ENCODE measurements around the gene NGRN. TPM values are rescaled to one million over a fixed set of nuclear protein-coding genes. Genes with fewer than 3 reads are reported as not detected.
"Not testable (repeated sequence)": the region's sequence is repeated elsewhere in the genome, so short reads cannot be mapped to it uniquely, and the experiment has no call there.

NGRN gene
- total RNA-seq, 2 experiments from 2014 or later = 24.3 TPM

DNA sequence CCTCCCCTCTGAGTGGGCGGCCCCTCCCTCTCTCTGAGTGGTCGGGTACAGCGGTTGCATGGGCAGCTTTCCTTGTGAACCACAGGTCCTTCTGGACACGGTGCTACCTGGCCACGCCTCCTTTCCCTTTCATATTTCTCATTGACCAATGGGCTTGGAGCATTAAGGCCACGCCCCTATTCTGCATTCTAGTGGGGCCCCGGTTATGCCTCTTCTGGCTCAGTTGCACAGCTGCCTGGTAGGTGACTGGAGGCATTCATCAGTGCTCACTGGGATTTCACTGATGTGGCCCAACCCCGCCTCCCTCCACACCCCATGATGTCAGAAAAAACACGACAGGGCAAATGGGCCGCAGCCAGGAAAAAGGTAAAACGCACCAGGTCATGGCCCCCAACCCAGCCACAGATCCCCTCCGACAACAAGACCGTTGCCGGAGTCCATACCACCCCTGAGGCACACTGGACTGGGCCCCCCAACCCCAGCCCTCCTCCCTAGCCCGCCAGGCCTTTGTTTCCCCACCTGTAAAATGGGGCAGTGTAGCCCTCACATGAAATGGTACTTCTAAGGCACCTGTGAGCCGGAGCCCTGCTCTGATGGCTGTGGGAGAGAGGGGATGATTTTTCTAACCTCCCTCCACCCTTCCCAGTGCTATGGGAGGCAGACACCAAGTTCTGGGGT is 26.3 kb downstream of the NGRN start:
- no peak overlapping the region for H3K4me3 Mint-ChIP-seq
- H3K27me3 Mint-ChIP-seq = no peaks in the 10 kb centered on the region
- H3K9me3 Mint-ChIP-seq = no peaks in the 10 kb centered on the region
- no peak overlapping the region for H3K27ac Mint-ChIP-seq
- H3K4me1 Mint-ChIP-seq = no peaks in the 10 kb centered on the region
- no peaks in the 10 kb centered on the region for H3K36me3 Mint-ChIP-seq
- DNase-seq = peak; percentile 24

DNA sequence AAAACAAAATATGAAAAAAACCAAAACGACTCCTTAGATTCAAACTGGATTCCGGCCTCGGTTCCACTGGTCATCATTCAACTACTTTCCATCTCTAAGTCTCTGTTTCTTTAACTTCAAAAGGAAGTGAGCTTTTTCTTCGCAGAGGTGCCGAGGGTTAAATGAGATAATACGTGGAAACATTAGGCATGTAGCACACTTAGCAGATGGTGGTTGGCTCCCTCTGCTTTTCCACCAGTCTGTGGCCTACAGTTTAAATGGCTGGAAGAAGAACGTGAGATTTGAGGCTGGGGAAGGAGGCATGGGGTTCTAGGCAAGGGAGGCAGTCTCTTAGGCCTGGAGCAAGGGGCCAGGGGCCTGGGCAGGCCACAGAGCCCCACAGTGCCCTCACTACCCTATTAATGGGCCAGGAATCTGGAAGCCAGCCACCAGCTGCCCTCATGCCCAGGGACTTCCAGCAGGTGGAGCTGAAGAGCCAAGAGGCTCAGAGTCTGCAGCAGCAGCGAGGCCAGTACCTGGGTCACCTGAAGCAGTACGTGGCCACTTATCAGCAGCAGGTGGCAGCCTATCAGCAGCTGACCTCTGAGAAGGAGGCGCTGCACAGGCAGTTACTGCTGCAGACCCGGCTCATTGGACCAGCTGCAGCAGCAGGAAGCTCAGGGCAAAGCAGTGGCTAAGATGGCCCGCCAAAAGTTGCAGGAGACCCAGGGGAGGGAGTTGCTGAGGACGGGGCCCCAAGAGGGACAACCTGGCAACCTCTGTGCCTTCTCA is 27.8 kb downstream of the NGRN start:
- peak; percentile 76 for DNase-seq

DNA sequence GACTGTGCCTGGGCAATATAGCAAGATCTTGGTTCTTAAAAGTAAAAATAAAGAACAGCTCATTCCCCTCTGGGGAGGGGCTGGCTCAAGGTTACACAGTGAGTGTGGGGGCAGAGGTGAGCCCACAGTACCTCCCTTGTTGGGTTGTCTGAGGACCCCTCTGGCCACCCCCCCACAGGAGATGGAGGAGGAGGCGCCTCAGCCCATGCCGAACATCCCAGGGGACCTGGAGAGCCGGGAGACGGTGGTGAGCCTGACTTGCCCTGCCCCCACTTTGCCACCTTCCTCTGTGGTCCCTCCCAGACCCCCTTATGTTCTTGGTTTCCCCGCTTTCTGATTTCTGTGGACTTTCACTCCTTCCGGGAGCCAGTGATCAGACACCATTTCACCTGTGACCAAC is 28.7 kb downstream of the NGRN start:
- no peak for DNase-seq
- Mint-ChIP-seq H3K27me3 (no peaks in the 10 kb centered on the region), H3K4me3 (no peak overlapping the region), H3K4me1 (no peaks in the 10 kb centered on the region), H3K27ac (no peak overlapping the region), H3K9me3 (no peaks in the 10 kb centered on the region), H3K36me3 (no peaks in the 10 kb centered on the region)

More for the DNA sequence above, 27.8 kb downstream of the NGRN start:
- H3K27ac Mint-ChIP-seq, H3K4me1 Mint-ChIP-seq, H3K27me3 Mint-ChIP-seq, H3K9me3 Mint-ChIP-seq, H3K4me3 Mint-ChIP-seq, H3K36me3 Mint-ChIP-seq: not testable (repeated sequence)

DNA sequence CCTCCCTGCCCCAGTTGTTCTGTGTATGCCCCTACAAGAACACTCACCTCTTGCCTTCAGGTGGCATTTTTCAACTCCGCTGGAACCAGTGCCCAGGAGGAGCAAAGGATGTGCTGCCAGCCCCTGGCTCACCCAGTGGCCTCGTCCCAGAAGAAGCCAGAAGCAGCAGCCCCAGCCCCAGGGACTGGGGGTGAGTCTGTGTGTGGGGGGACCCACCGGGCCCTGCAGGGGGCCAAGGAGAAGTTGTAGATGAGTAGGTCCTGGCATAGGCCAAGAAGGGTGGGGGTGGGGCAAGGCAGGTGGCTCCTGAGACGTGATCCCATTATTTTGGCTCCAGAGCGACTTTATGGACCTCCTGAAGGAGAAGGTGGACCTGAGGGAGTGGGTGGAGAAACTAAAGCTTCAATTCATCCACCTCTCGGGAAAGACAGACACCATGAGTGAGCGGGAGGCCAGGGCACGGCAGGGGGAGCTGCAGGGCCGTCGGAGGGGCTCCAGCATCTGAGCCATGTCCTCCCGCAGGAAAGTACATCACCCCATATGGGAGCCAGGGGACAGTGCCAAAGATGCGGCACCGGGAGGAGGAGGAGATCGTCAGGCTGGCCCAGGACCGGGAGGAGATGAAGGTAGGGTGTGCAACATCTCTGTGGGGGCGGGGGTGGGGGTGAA is 29.3 kb downstream of the NGRN start:
- H3K9me3 Mint-ChIP-seq = no peaks in the 10 kb centered on the region
- H3K4me3 Mint-ChIP-seq = no peak overlapping the region
- H3K27ac Mint-ChIP-seq = no peak overlapping the region
- H3K4me1 Mint-ChIP-seq = no peaks in the 10 kb centered on the region
- H3K27me3 Mint-ChIP-seq = no peaks in the 10 kb centered on the region
- no peaks in the 10 kb centered on the region for H3K36me3 Mint-ChIP-seq
- no peak for DNase-seq

DNA sequence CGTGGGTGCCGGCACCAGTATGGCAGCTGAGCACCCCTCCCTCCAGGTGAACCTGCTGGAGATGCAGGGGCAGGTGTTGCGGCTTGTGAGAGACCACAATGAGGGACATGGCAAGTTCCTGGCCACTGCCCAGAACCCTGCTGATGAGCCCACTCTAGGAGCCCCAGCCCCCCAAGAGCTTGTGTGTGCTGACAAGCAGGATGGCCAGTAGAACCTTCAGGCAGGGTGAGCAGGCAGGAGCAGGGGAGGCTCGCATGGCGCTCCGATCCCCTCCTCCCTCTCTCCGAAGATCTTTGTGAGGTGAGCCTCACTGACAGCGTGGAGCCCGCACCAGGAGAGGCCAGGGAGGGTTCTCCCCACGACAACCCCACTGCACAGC is 29.8 kb downstream of the NGRN start:
- DNase-seq = no peak
- Mint-ChIP-seq H3K36me3 (no peaks in the 10 kb centered on the region), H3K4me3 (no peak overlapping the region), H3K27me3 (no peaks in the 10 kb centered on the region), H3K27ac (no peak overlapping the region), H3K9me3 (no peaks in the 10 kb centered on the region), H3K4me1 (no peaks in the 10 kb centered on the region)

DNA sequence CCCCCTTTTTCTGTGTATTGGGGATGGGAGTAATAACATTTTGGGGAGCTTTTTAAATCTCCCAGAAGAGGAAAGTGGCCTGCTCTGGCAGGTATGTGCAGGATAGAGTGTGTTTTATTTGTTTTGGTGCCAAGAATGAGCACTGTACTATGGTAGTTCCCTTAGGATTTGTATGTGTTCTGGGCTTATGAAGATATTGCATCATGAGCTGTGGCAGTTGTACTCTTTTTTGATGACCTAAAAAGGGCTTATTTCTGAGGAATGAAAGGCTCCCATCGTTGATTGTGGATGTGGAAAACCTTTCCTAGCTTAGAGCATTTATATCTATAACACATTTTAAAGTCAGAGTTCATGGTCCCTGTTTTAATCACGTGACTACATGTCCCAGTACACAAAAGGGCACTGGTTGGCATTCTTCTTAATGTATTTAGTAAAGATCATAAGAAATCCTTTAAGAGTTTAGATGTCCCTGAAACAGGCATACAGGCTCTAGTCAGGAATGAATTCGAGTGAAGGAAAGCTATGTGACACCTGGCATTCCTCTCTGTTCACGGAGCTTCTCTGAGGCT is 30.9 kb downstream of the NGRN start:
- not testable (repeated sequence) for DNase-seq, H3K36me3 Mint-ChIP-seq, H3K9me3 Mint-ChIP-seq, H3K4me1 Mint-ChIP-seq, H3K4me3 Mint-ChIP-seq, H3K27me3 Mint-ChIP-seq, H3K27ac Mint-ChIP-seq

DNA sequence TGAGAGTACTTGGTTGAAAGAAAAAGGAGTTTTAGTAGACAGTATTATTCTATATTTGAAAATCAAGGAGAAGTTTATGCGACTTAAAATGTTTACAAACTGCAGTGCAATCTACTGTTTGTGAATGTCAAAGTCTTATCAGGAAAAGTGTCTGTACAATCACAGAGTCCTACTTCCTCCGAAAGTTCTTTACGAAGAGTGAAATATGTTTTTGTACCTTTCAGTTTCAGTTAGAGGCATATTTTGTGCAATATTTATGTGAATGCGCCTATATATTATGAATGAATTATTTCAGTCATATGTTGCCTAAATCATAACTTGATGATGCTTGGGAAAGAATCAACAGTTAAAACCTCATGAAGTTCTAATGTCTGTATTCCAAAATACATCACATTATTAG is 31.5 kb downstream of the NGRN start:
- Mint-ChIP-seq H3K27me3 (no peaks in the 10 kb centered on the region), H3K4me1 (peaks cover 3% of the 10 kb centered on the region), H3K36me3 (no peaks in the 10 kb centered on the region)

DNA sequence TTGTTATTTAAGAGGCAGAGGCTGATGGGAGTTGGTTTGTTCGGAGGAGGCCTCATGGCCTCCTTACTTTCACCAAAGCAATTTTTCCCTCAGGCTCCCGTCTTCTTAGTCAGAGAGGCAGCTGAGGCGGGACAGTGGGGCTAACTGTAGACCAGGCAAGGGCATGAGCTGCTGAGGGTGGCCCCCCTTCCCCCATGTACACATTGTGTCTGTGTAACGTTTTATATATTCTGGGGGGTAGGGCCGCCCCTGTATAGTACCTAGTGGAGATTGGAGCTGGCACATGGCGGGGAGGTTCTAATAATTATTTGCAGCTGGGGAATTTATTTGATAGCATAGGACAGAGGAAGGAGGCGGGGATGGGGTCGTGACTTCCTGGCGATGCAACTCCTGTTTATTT is 35.1 kb downstream of the NGRN start:
- Mint-ChIP-seq H3K9me3 (no peaks in the 10 kb centered on the region), H3K27me3 (no peaks in the 10 kb centered on the region), H3K36me3 (no peaks in the 10 kb centered on the region), H3K4me1 (peaks cover 3% of the 10 kb centered on the region), H3K27ac (no peak overlapping the region), H3K4me3 (no peak overlapping the region)
- DNase-seq = no peak

More for the DNA sequence above, 31.5 kb downstream of the NGRN start:
- DNase-seq = no peak
- Mint-ChIP-seq H3K27ac (no peak overlapping the region), H3K4me3 (no peak overlapping the region), H3K9me3 (no peaks in the 10 kb centered on the region)

DNA sequence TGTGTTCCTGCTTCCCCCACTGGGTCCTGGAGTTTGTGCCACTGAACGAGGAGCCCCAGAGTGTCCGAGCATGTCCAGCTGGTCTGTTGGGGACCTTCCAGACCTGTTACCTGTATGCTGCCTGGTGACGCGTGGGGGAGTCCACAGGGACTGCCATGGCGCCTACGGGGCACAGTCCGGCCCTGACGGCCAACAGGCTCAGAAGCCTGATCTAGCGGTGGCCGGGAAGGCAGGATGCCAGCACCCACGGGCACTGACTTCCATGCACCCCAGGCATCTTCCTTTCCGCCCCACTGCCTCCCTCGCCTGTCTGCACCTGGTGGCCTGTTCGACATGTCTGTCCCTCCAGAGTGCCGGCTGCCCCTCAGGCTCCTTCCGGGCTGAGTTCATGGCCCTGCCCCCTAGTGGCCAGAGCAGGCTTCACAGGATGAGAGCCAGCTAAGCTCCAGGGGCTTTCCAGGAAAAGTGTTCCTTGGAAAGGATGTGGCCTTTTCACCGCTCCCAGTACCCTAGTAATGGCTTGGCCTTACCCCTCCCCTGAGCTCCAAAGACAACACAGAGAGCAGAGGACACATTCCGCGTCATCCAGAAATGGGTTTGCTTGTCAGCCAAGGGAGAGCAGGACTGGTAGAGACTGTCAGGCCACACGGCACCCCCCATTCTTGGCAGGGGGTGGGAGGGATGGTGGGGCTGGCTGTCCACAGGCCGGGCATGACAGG is 35.7 kb downstream of the NGRN start:
- no peak overlapping the region for H3K4me3 Mint-ChIP-seq
- H3K36me3 Mint-ChIP-seq = no peaks in the 10 kb centered on the region
- no peak overlapping the region for H3K27ac Mint-ChIP-seq
- peak; percentile 67 for DNase-seq
- H3K4me1 Mint-ChIP-seq = peaks cover 6% of the 10 kb centered on the region
- H3K9me3 Mint-ChIP-seq = no peaks in the 10 kb centered on the region
- no peaks in the 10 kb centered on the region for H3K27me3 Mint-ChIP-seq

DNA sequence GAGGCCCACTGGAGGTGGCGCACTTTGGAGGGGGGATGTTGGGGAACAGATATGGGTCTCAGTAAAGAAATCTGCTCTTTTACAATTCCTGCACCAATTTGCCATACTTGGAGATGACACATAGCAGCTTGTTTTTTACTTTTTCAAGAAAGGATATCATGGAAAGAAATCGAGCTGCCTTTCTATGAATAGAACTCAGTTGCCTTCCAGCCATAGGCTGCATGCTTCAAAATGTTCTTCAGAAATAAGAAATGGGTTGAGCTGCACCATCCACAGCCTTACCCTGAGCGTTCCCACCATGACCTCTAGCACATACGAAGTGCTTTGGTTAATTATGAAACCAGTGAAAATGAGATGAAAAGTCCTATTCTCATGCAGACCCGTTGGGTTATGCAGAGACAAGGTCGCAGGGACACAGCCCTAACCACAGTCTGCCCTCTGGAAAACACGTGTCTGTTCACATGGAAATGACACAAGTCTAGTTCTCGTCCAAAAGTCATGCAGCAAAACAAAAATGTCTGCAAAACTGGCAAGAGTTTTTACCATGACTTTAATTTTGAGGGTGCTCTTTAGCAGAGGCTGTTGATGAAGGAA is 36.3 kb downstream of the NGRN start:
- Mint-ChIP-seq H3K4me1 (peaks cover 13% of the 10 kb centered on the region), H3K27ac (no peak overlapping the region), H3K4me3 (no peak overlapping the region), H3K9me3 (no peaks in the 10 kb centered on the region), H3K36me3 (no peaks in the 10 kb centered on the region), H3K27me3 (no peaks in the 10 kb centered on the region)
- DNase-seq = no peak

DNA sequence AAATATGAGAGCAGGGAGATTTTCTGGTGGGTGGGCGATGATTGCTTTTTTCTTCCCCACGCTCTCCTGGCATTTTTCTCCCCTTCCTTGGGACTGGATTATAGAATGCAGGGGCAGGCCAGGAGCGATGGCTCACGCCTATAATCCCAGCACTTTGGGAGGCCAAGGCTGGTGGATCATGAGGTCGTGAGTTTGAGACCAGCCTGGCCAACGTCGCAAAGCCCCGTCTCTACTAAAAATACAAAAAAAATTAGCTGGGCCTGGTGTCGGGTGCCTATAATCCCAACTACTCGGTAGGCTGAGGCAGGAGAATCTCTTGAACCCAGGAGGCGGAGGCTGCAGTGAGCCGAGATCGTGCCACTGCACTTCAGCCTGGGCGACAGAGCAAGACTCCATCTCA is 39.9 kb downstream of the NGRN start:
- H3K4me1 Mint-ChIP-seq = peaks cover 25% of the 10 kb centered on the region
- not testable (repeated sequence) for H3K27ac Mint-ChIP-seq, DNase-seq, H3K4me3 Mint-ChIP-seq, H3K36me3 Mint-ChIP-seq, H3K27me3 Mint-ChIP-seq, H3K9me3 Mint-ChIP-seq

DNA sequence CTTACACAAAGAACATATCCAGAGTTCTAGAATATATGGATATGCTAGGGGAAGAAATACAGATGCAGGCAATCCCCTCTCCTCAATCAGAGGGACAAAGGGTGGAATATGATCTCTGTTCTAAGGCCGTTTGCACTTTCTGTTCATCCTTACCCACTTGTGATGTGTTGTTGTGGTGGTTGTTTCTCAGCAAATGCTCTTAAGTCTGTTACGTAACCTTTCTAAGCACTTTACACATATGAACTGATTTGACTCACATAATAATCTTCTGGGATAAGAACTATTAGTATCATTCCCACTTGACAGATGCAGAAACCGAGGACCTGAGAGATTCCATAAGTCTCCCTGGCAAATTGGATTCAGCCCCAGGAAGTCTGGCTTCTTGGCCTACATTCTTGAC is 40.5 kb downstream of the NGRN start:
- H3K4me3 Mint-ChIP-seq = peak overlapping the region; percentile 14
- peaks cover 25% of the 10 kb centered on the region for H3K4me1 Mint-ChIP-seq
- H3K9me3 Mint-ChIP-seq = no peaks in the 10 kb centered on the region
- no peaks in the 10 kb centered on the region for H3K27me3 Mint-ChIP-seq
- DNase-seq = no peak
- H3K27ac Mint-ChIP-seq = peak overlapping the region; percentile 81
- H3K36me3 Mint-ChIP-seq = no peaks in the 10 kb centered on the region

DNA sequence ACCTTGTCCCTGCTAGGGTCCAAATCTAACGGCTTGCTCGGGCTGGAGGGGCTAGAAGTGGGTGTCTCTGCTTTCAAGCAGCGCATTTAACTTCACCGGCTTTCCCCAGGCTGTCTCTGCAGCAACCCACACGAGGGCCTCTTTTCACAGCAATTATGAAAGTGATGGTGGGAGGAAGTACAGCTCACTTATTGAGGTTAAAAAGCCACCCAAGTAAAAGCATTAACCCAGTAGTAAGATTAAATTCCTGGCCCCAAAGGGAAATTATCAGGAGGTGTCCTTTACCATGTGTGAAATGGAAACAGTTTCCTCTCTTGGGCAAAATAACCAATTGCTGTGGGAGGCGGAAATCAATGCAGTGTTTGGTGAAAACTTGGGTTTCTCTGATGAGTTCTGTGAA is 41.1 kb downstream of the NGRN start:
- Mint-ChIP-seq H3K27ac (peak overlapping the region; percentile 81), H3K9me3 (no peaks in the 10 kb centered on the region), H3K4me1 (peaks cover 22% of the 10 kb centered on the region), H3K27me3 (no peaks in the 10 kb centered on the region), H3K4me3 (peak overlapping the region; percentile 54), H3K36me3 (no peaks in the 10 kb centered on the region)
- DNase-seq = peak; percentile 54

DNA sequence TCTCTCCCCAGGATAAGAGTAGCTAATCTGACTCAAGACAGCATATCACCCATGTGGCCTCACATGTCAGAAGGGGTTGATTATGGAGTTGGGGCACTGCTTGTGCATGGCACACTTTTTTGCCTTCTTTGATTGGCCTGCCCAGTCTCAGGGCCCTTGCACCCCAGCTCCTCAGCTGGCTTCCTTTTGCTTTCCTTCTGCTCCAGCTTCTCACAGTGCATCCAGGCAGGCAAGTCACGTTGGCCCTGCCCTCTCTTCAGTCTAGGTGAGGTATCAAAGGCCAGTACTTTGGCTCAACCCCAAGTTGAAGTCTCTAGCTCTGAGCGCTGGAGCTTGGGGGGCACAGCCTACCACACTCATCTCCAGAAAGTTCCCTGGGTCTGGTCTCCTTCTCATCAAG is 42.2 kb downstream of the NGRN start:
- H3K4me3 Mint-ChIP-seq = no peak overlapping the region
- H3K27me3 Mint-ChIP-seq = no peaks in the 10 kb centered on the region
- DNase-seq = no peak
- no peaks in the 10 kb centered on the region for H3K36me3 Mint-ChIP-seq
- no peaks in the 10 kb centered on the region for H3K9me3 Mint-ChIP-seq
- H3K27ac Mint-ChIP-seq = no peak overlapping the region
- H3K4me1 Mint-ChIP-seq = peaks cover 30% of the 10 kb centered on the region
